HEK293T (cell line): ENCODE measurements around the gene SMPDL3B.

Experiments used
- CTCF ChIA-PET: fragments of 350-600 bp; formaldehyde crosslinking; extraction: SDS; loops from one replicate; lab custom pipeline; 2021; ENCODE audit warnings: antibody characterized with exemption, inconsistent platforms; lab: Yijun Ruan, JAX
- POLR2A ChIA-PET: fragments of 350-600 bp; formaldehyde crosslinking; extraction: SDS; loops from one replicate; lab custom pipeline; 2020; ENCODE audit warnings: antibody characterized with exemption, inconsistent platforms; lab: Yijun Ruan, JAX
- DNase-seq: peaks from one replicate; pipeline ENCODE4 v3.0.0; 2012; ENCODE audit warnings: mixed read lengths; ENCODE audit errors: extremely low spot score
- ARNT ChIP-seq: fragments of 450-650 bp; IDR thresholded peaks from 2 replicates; pipeline ENCODE4 v1.6.1; 2017; ENCODE audit warnings: mild to moderate bottlenecking
- BHLHE40 ChIP-seq: fragments of 450-650 bp; IDR thresholded peaks from 2 replicates; pipeline ENCODE4 v1.6.1; 2016; ENCODE audit warnings: mild to moderate bottlenecking, moderate library complexity, borderline replicate concordance
- CTBP1 ChIP-seq: fragments of 450-650 bp; IDR thresholded peaks from 2 replicates; pipeline ENCODE4 v1.6.1; 2016; ENCODE audit warnings: borderline replicate concordance
- ELF4 ChIP-seq: fragments of 450-650 bp; IDR thresholded peaks from 2 replicates; pipeline ENCODE4 v1.6.1; 2017; ENCODE audit warnings: antibody characterized with exemption
- FOXA1 ChIP-seq: fragments of 450-650 bp; IDR thresholded peaks from 2 replicates; pipeline ENCODE4 v1.6.1; 2016; ENCODE audit warnings: mild to moderate bottlenecking
- FOXK2 ChIP-seq: fragments of 450-650 bp; IDR thresholded peaks from 2 replicates; pipeline ENCODE4 v1.6.1; 2016; ENCODE audit warnings: mild to moderate bottlenecking
- FOXM1 ChIP-seq: fragments of 450-650 bp; IDR thresholded peaks from 2 replicates; pipeline ENCODE4 v1.6.1; 2017; ENCODE audit warnings: mild to moderate bottlenecking, borderline replicate concordance
- HDGF ChIP-seq: fragments of 450-650 bp; IDR thresholded peaks from 2 replicates; pipeline ENCODE4 v1.6.1; 2017; ENCODE audit warnings: antibody characterized with exemption, borderline replicate concordance
- L3MBTL2 ChIP-seq: fragments of 450-650 bp; conservative IDR thresholded peaks from 2 replicates; pipeline ENCODE4 v1.6.1; 2016; ENCODE audit warnings: mild to moderate bottlenecking
- LEF1 ChIP-seq: fragments of 450-650 bp; IDR thresholded peaks from 2 replicates; pipeline ENCODE4 v1.6.1; 2017; ENCODE audit warnings: mild to moderate bottlenecking, borderline replicate concordance
- NFRKB ChIP-seq: fragments of 450-650 bp; IDR thresholded peaks from 2 replicates; pipeline ENCODE4 v1.6.1; 2016; ENCODE audit warnings: mild to moderate bottlenecking, moderate library complexity
- SP1 ChIP-seq: fragments of 450-650 bp; IDR thresholded peaks from 2 replicates; pipeline ENCODE4 v1.6.1; 2017
- SUZ12 ChIP-seq: fragments of 450-650 bp; IDR thresholded peaks from 2 replicates; pipeline ENCODE4 v1.6.1; 2016; ENCODE audit warnings: mild to moderate bottlenecking
- TARDBP ChIP-seq: fragments of 450-650 bp; IDR thresholded peaks from 2 replicates; pipeline ENCODE4 v1.6.1; 2016
- ZNF384 ChIP-seq: fragments of 450-650 bp; IDR thresholded peaks from 2 replicates; pipeline ENCODE4 v1.6.1; 2016
- TF ChIP-seq, protein P1 (sequence below): fragments of 450-650 bp; IDR thresholded peaks from 2 replicates; pipeline ENCODE4 v1.6.1; 2016

Gene SMPDL3B

DNA sequence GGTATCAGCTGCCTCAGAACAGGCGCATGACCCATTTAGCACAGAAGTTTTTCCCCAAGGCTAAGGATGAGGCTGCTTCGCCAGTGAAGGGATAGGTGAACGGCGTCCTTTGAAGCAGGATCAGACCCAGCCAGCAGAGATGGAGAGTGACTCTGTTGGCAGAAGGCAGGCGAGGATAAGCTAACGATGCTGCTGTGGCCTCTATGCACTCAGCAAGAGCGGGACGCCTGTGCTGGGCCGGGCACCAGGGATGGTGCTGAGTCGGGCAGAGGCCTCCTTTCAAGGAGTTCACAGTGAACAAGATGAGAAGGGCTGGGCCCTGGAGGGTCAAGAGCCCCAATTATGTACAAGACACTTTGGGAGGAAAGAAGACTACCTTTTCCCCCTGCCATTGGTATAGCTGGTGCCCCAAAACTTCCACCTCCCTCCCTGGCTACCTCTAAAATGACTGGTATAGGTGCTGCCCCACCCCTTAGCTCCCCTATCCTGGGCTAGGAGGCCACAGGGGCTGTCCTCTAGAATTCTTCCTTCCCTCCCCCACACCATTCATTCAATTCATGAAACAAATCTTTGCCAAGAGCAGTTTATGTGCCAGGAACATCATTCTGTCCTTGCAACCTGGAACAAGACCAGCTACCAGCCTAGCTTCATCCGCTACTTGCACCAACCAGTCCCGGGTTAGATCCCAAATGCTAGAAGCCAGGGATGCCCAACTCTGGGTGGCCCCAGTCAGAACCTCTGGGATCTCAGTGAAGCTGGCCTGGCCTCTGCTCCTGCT lies 32.5 kb downstream of the SMPDL3B start:
- POLR2A ChIA-PET = no interaction called here
- no peak for DNase-seq
- no peak for TF ChIP-seq ELF4
- no peak for TF ChIP-seq FOXA1
- TF ChIP-seq HDGF = no peak
- TF ChIP-seq LEF1 = no peak
- TF ChIP-seq CTBP1 = no peak
- no peak for TF ChIP-seq FOXM1
- TF ChIP-seq L3MBTL2 = no peak
- TF ChIP-seq BHLHE40 = no peak
- TF ChIP-seq, protein P1, sequence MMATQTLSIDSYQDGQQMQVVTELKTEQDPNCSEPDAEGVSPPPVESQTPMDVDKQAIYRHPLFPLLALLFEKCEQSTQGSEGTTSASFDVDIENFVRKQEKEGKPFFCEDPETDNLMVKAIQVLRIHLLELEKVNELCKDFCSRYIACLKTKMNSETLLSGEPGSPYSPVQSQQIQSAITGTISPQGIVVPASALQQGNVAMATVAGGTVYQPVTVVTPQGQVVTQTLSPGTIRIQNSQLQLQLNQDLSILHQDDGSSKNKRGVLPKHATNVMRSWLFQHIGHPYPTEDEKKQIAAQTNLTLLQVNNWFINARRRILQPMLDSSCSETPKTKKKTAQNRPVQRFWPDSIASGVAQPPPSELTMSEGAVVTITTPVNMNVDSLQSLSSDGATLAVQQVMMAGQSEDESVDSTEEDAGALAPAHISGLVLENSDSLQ = no peak
- TF ChIP-seq FOXK2 = no peak
- no peak for TF ChIP-seq NFRKB
- TF ChIP-seq TARDBP = no peak
- CTCF ChIA-PET = no interaction called here

DNA sequence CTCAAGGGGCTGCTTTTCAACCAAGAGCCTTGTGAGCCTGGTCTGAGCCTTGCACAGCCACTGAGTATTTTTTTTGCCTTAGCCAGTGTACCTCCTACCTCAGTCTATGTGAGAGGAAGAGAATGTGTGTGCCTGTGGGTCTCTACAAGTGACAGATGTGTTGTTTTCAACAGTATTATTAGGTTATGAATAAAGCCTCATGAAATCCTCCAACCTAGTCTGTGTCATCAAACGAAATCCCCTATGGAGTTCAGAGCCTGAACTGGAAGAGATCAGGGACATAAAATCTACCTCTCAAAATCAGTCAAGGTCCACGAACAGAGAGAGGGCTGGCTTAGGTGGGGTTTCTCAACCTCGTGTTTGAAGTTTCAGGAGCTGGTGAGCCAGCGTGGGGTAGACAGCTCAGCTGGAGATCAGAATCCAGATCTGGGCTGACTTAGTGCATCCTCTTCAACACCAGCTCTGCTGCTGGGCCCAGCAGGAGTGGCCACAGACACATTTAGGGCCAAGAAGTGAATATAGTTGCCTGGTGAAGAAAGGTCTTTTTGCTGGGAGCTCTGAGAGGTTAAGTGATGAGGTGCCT lies 33.2 kb downstream of the SMPDL3B start:
- POLR2A ChIA-PET = interaction anchor here (1.1 kb wide), 1 partner anchor 8 kb away, joined by 4 read pairs; the partner anchor contains the start of gene XKR8
- TF ChIP-seq FOXA1 (no peak), SP1 (no peak)
- DNase-seq = no peak
- CTCF ChIA-PET = no interaction called here

DNA sequence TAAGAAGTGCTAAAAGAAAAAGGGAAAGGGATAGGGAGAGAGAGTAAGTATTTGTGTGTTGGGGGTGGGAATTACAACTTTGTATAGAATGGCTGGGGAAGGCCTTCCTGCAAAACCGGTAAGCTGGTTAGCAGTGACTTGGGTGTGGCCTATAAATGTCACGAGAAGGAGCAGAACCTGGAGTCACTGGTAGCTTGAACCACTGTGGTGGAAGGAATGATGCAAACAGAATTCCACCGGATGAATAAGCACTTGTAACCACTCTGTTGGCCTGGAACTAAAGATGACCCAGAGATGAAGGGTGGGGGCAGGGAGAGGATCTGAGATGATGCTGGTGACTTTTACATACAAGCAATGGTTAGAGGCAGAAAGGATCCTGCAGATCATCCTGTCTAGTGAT lies 33.9 kb downstream of the SMPDL3B start:
- no peak for DNase-seq
- ChIA-PET CTCF (interaction anchor here (0.6 to 0.7 kb wide), 2 partner anchors 24 to 384 kb away, joined by 3 to 5 read pairs; no protein-coding TSS in a partner anchor), POLR2A (interaction anchor here (1.1 kb wide), 1 partner anchor 9 kb away, joined by 4 read pairs; the partner anchor contains the start of gene XKR8)
- TF ChIP-seq SUZ12 (no peak), FOXM1 (no peak), ELF4 (no peak), ZNF384 (no peak), ARNT (no peak), HDGF (no peak), FOXA1 (no peak), NFRKB (no peak), LEF1 (no peak), CTBP1 (no peak), L3MBTL2 (no peak), FOXK2 (no peak), SP1 (no peak), TARDBP (no peak), BHLHE40 (no peak)
- TF ChIP-seq, protein P1 = no peak

DNA sequence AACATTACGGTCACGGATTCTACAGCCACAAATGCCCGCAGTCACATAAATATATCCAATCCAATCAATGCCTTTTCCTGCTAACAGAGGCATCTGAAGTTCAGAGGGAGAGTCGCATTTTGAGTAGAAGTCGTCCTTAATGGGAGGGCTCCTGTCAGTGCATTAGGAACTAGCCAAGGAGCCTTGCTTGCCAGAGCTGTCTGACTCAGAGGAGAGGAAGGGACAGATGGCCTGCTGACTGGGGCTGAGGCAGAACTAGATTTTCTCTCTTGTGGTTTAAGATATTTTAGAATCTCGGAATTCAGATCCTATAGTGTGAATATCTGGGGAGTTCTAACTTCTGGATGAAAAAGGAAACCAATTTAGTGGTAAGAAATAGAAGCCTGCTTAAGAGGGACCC lies 35.6 kb downstream of the SMPDL3B start:
- TF ChIP-seq SP1 = no peak
- TF ChIP-seq SUZ12 = no peak
- no peak for TF ChIP-seq ZNF384
- no peak for TF ChIP-seq CTBP1
- no peak for TF ChIP-seq FOXM1
- no peak for TF ChIP-seq ARNT
- no peak for TF ChIP-seq BHLHE40
- no peak for TF ChIP-seq FOXA1
- TF ChIP-seq L3MBTL2 = no peak
- TF ChIP-seq TARDBP = no peak
- no peak for TF ChIP-seq ELF4
- TF ChIP-seq NFRKB = no peak
- TF ChIP-seq, protein P1 = no peak
- TF ChIP-seq HDGF = no peak
- no peak for DNase-seq
- CTCF ChIA-PET = no interaction called here
- POLR2A ChIA-PET = interaction anchor here (0.8 kb wide), 1 partner anchor 11 kb away, joined by 3 read pairs; the partner anchor contains the start of gene XKR8

DNA sequence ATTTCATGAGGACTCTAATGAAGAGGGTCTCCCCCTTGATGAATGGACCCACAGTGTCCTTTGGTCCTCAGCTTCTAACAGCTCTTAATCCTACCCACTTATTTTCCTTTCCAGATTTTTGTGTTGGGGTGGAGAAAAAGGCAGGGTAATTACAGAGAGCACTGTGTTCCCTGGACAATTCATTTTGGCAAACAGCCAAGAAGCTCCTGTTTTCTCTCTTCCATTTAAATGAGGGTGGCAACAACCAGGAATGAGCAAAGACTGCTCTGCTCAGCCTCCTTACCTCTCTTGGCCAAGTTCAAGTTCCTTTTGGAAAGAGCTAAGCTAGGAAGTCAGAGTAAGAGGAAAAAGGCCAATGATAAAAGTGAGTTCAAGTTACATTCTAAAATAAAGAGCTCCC lies 36.9 kb downstream of the SMPDL3B start:
- ChIA-PET CTCF (no interaction called here), POLR2A (interaction anchor here (1.3 to 1.5 kb wide), 2 partner anchors 10 to 12 kb away, joined by 4 to 5 read pairs; partner anchors contain the start of gene XKR8)
- no peak for DNase-seq
- TF ChIP-seq LEF1 (no peak), TARDBP (no peak), ZNF384 (no peak), HDGF (no peak), FOXA1 (no peak), L3MBTL2 (no peak), BHLHE40 (no peak), FOXM1 (no peak), FOXK2 (no peak), SP1 (no peak), CTBP1 (no peak), SUZ12 (no peak)

DNA sequence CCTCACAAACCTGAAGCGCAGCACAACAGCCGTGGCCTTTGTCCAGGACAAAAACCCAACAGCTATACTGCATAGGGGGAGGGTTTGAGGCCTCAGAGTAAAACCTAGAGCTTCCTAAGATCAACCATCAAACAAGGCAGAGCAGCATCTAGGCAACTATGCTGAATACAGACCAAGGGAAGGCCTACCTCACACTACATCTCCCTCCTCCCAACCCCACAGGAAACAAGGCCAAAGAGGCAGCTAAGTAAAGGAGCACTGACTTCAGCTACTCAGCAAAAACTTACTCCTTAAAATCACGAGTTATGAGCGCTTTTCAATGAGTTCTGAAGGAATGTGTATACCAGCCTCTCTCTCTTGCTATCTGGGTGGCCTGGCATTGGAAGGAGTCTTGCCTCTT lies 37.3 kb downstream of the SMPDL3B start:
- no peak for DNase-seq
- no peak for TF ChIP-seq HDGF
- TF ChIP-seq FOXA1 = no peak
- no peak for TF ChIP-seq CTBP1
- TF ChIP-seq L3MBTL2 = no peak
- TF ChIP-seq FOXK2 = no peak
- TF ChIP-seq LEF1 = no peak
- TF ChIP-seq, protein P1 = no peak
- TF ChIP-seq FOXM1 = no peak
- TF ChIP-seq SUZ12 = no peak
- TF ChIP-seq ELF4 = no peak
- CTCF ChIA-PET = interaction anchor here (0.6 kb wide), 1 partner anchor 114 kb away, joined by 3 read pairs; no protein-coding TSS in a partner anchor
- POLR2A ChIA-PET = interaction anchor here (1.3 to 1.5 kb wide), 2 partner anchors 11 to 12 kb away, joined by 4 to 5 read pairs; partner anchors contain the start of gene XKR8
